ENCODE measurements around the gene RNF144A. TPM values are rescaled to one million over a fixed set of nuclear protein-coding genes. Genes with fewer than 3 reads are reported as not detected.

Gene RNF144A
- total and polyA plus RNA-seq, 4 donors, result 0.63 to 27.6 (median 4.1) TPM

DNA sequence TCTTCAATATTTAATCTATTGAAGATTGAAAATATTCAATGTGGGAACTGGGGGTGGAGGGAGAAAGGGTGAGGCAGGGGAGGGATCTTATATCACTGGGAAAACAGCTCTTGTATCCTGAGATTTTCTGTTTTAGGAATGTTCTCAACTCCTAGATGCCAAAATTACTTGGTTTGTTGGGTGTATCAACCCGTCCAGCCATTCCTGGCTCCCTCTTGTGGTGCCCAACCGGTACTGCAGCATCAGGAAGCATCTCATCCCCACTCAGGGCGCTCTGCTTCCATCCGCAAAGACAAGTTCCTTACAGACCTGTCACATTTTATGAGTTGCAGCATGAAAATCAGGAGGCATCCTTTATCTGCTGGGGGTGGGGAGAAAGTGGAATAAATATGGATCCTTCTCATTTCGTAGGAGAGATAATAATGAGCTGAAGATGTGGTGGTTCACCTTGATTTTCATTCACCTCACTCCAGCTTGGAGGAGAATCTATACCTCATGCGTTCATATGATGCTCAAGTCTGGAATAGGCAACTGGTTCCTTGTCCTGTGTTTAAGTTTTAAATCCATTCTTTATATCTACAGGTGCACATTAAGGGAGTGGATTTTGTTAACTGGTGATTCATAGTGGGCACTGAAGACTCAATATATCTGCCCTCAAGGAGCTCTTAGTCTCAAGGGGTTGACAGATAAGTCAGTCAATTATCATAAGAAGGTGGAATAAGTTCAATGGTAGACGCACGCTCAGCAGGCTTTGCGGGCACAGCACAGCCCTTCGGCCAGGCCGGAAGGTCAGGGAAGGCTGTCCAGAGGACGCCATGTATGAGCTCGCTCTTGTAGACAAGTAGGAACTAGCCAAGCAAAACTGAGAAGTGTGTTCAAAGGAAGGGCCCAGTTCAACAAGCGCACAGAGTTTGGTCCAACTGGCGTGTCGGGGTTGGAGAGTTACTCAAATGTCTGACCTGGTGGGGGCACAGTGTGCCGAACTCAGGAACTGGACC lies 127.3 kb downstream of the RNF144A start:
- intact Hi-C loops (cut with DNase I), result loop anchor here in 1 of 2 donors (10.0 kb wide), 1 partner anchor 130 kb away; the partner anchor contains the start of gene RNF144A
- DNase-seq (peak; percentile 63 to 87), ATAC-seq (ENCODE audit: low FRiP score) (peak; percentile 88)
- Histone ChIP-seq H3K9me3 (ENCODE audit: control insufficient read depth, low read length) (no peaks in the 10 kb centered on the region), H3K4me3 (ENCODE audit: low read length in 2 of 2) (no peak overlapping the region), H3K4me1 (ENCODE audit: control insufficient read depth in 1 of 2, insufficient read depth in 2 of 2, low read length in 2 of 2) (no peaks in the 10 kb centered on the region), H3K27me3 (ENCODE audit: control insufficient read depth in 1 of 2, insufficient read depth in 2 of 2, low read length in 1 of 2) (no peaks in the 10 kb centered on the region), H3K36me3 (ENCODE audit: control insufficient read depth in 1 of 2, insufficient read depth in 2 of 2, low read length in 1 of 2) (no peaks in the 10 kb centered on the region), H3K27ac (ENCODE audit: low read depth in 1 of 2, low read length in 2 of 2) (no peak overlapping the region)
- WGBS, 2 donors, result 84 to 85% methylated on average over 17 of the region's 17 CpGs

DNA sequence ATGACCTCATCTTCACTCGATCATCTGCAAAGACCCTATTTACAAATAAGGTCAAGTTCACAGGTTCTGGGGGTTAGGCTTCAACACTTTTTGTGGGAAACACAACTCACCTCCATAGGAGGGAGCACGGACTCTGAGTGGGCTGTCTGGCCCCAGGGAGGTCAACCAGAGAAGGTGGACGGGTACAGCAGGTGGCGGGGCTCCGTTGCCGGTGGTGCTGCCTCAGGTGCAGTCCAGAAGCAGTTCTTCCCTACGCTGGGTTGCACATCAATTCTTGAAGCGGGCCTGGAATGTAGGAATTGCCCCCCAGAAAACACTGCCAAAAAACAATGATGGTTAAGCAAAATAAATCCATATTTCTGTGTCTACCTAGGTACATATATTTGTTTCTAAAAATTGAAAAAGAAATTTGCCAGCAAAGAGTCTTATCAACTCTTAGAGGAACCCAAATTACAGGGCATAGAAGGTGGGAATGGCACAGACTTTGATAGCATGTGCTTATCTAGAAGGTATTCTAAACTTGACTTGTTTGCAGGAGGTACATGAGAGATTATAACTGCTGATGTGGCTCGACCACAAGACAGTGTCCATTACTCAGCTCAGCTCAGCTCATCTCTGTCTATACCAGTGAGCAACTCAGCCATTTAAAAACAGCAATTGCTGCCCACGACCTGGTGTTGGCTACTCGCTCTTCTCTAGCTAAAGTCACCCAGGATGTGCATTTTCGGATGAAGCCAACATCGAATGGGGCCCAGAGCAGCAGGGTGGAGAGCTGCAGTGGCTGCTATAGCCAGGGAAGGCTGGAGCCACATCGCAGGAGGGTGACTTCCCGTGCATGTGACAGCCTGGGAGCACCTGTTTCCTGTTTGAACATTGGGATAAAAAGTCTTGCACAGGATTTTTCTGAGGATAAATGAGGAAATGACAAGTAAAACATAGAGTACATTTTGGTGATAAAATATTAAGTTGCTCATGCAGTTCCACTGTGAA lies 128.7 kb downstream of the RNF144A start:
- H3K4me1 ChIP-seq (ENCODE audit: control insufficient read depth in 1 of 2, insufficient read depth in 2 of 2, low read length in 2 of 2), result no peaks in the 10 kb centered on the region
- H3K9me3 ChIP-seq (ENCODE audit: control insufficient read depth, low read length), result no peaks in the 10 kb centered on the region
- no peak overlapping the region for H3K27ac ChIP-seq (ENCODE audit: low read depth in 1 of 2, low read length in 2 of 2)
- DNase-seq, result no peak
- 92 to 93% methylated on average over 15 of the region's 15 CpGs for WGBS, 2 donors
- no peak for ATAC-seq (ENCODE audit: low FRiP score)
- intact Hi-C loops (cut with DNase I), result loop anchor here in 1 of 2 donors (10.0 kb wide), 1 partner anchor 131 kb away; the partner anchor contains the start of gene RNF144A
- no peaks in the 10 kb centered on the region for H3K36me3 ChIP-seq (ENCODE audit: control insufficient read depth in 1 of 2, insufficient read depth in 2 of 2, low read length in 1 of 2)
- H3K4me3 ChIP-seq (ENCODE audit: low read length in 2 of 2), result no peak overlapping the region
- H3K27me3 ChIP-seq (ENCODE audit: control insufficient read depth in 1 of 2, insufficient read depth in 2 of 2, low read length in 1 of 2), result no peaks in the 10 kb centered on the region

DNA sequence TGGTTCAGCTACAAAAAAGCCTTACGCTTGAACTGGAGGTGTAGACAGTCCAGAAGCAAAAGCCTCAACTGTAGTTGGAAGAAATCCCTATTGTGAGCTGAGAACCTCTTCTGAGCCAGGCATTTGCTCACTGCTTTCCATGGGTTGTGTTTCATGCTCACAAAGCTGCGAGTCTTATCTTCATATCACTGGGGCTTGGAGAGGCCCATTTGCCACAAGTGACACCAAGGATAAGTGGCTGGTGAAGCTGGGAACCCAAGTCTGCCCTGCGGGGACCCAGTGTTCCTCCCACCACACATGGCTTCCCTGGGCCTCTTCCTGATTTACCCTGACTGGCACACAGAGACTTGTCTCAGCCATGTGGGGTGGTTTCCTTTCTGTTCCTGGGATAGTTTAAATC lies 130.4 kb downstream of the RNF144A start:
- intact Hi-C loops (cut with DNase I), result loop anchor here in 1 of 2 donors (10.0 kb wide), 1 partner anchor 133 kb away; the partner anchor contains the start of gene RNF144A
- no peak for ATAC-seq (ENCODE audit: low FRiP score)

DNA sequence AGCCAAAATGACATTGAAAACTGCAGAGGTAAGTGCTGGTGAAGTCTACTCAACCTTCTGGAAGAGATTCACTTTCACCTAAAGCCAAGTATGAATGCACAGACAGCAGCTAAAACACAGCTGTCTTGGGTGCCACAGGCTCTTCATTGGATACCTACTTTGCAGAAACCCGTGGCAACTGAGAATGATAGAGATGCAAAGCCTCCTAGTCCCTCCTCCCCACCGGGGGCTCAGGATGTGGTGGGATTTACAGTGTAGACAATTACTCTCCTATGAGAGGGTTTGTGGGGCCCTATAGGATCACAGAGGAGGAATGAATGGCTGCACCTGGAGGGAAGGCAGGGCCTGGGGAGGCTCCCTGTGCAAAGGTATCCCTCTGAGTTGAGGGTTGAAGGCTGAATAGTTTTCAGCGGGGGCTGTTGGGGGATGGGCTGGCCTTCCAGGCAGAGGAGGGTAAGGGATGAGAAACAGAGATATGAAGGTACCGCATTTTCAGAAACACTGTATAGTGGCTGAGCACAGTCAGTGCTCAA lies 131.6 kb downstream of the RNF144A start:
- Histone ChIP-seq H3K36me3 (ENCODE audit: control insufficient read depth in 1 of 2, insufficient read depth in 2 of 2, low read length in 1 of 2) (no peaks in the 10 kb centered on the region), H3K27ac (ENCODE audit: low read depth in 1 of 2, low read length in 2 of 2) (no peak overlapping the region), H3K4me3 (ENCODE audit: low read length in 2 of 2) (no peak overlapping the region), H3K9me3 (ENCODE audit: control insufficient read depth, low read length) (no peaks in the 10 kb centered on the region), H3K4me1 (ENCODE audit: control insufficient read depth in 1 of 2, insufficient read depth in 2 of 2, low read length in 2 of 2) (no peaks in the 10 kb centered on the region), H3K27me3 (ENCODE audit: control insufficient read depth in 1 of 2, insufficient read depth in 2 of 2, low read length in 1 of 2) (no peaks in the 10 kb centered on the region)
- intact Hi-C loops (cut with DNase I), result loop anchor here in 1 of 2 donors (10.0 kb wide), 1 partner anchor 134 kb away; the partner anchor contains the start of gene RNF144A
- no peak for DNase-seq
- WGBS, 2 donors, result 89 to 93% methylated on average over 4 of the region's 4 CpGs
- ATAC-seq (ENCODE audit: low FRiP score), result no peak

More for the DNA sequence above, 130.4 kb downstream of the RNF144A start:
- H3K4me3 ChIP-seq (ENCODE audit: low read length in 2 of 2), result no peak overlapping the region
- H3K27me3 ChIP-seq (ENCODE audit: control insufficient read depth in 1 of 2, insufficient read depth in 2 of 2, low read length in 1 of 2), result no peaks in the 10 kb centered on the region
- DNase-seq, result no peak
- WGBS, 2 donors, result 32 to 39% methylated on average over 3 of the region's 3 CpGs
- no peaks in the 10 kb centered on the region for H3K4me1 ChIP-seq (ENCODE audit: control insufficient read depth in 1 of 2, insufficient read depth in 2 of 2, low read length in 2 of 2)
- no peaks in the 10 kb centered on the region for H3K9me3 ChIP-seq (ENCODE audit: control insufficient read depth, low read length)
- no peak overlapping the region for H3K27ac ChIP-seq (ENCODE audit: low read depth in 1 of 2, low read length in 2 of 2)
- no peaks in the 10 kb centered on the region for H3K36me3 ChIP-seq (ENCODE audit: control insufficient read depth in 1 of 2, insufficient read depth in 2 of 2, low read length in 1 of 2)

DNA sequence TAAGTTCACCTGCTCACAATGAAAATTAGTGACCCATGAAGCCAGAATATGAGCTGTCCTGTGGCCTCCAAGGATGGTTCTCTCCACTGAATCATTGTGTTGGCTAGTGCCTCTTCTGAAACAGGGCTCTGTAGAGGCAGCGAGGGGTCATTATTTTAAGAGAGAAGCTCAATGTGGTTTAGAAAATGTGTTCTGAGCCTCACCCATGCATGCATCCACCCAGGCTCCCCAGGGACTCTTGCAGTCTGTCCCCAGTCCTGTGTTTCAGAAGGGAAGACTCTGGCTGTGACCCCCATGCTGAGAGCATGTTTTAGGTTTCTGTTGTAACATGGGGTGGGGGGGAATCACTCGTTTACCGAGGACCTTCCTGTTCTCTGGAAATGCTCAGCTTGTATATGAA lies 135.2 kb downstream of the RNF144A start:
- ATAC-seq (ENCODE audit: low FRiP score) (no peak), DNase-seq (no peak)
- H3K27ac ChIP-seq (ENCODE audit: low read depth in 1 of 2, low read length in 2 of 2), result no peak overlapping the region
- H3K9me3 ChIP-seq (ENCODE audit: control insufficient read depth, low read length), result no peaks in the 10 kb centered on the region
- WGBS, 2 donors, result 84 to 85% methylated on average over 3 of the region's 3 CpGs
- intact Hi-C loops (cut with DNase I), result no loop called here
- no peaks in the 10 kb centered on the region for H3K4me1 ChIP-seq (ENCODE audit: control insufficient read depth in 1 of 2, insufficient read depth in 2 of 2, low read length in 2 of 2)
- no peaks in the 10 kb centered on the region for H3K27me3 ChIP-seq (ENCODE audit: control insufficient read depth in 1 of 2, insufficient read depth in 2 of 2, low read length in 1 of 2)
- H3K4me3 ChIP-seq (ENCODE audit: low read length in 2 of 2), result no peak overlapping the region
- H3K36me3 ChIP-seq (ENCODE audit: control insufficient read depth in 1 of 2, insufficient read depth in 2 of 2, low read length in 1 of 2), result no peaks in the 10 kb centered on the region

DNA sequence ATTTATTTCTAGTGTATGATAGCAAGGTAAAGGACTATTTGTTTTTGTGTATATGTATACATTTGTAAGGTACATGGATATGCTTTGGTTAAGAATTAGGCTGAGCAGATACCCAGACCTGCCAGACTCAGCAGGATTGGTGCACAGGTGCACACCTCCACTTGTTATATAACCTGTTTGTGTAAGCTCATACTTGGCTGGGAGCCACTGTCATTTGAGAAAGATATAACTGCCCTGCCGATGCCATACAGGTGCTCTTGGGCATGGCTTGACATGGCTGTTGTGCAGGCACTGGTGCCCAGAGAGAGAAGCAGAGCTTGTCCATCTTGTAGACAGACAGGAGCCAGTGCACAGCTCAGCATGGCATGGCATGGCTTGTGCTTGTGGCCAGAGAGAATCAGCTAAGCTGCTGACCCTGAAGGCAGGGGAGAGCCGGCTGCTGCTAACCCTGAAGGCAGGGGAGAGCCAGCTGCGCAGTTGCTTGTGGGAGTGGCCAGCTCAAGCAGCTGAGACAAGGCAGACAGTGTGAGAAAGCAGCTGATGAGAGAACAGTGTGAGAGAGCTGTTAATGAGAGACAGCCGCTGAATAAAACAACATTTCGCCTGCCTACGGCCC lies 136.5 kb downstream of the RNF144A start:
- ATAC-seq (ENCODE audit: low FRiP score) (peak; percentile 19), DNase-seq (no peak)
- Histone ChIP-seq H3K9me3 (ENCODE audit: control insufficient read depth, low read length) (no peaks in the 10 kb centered on the region), H3K27me3 (ENCODE audit: control insufficient read depth in 1 of 2, insufficient read depth in 2 of 2, low read length in 1 of 2) (no peaks in the 10 kb centered on the region), H3K27ac (ENCODE audit: low read depth in 1 of 2, low read length in 2 of 2) (no peak overlapping the region), H3K36me3 (ENCODE audit: control insufficient read depth in 1 of 2, insufficient read depth in 2 of 2, low read length in 1 of 2) (no peaks in the 10 kb centered on the region), H3K4me3 (ENCODE audit: low read length in 2 of 2) (no peak overlapping the region), H3K4me1 (ENCODE audit: control insufficient read depth in 1 of 2, insufficient read depth in 2 of 2, low read length in 2 of 2) (no peaks in the 10 kb centered on the region)
- intact Hi-C loops (cut with DNase I), result no loop called here
- 65 to 78% methylated on average over 6 of the region's 6 CpGs for WGBS, 2 donors

DNA sequence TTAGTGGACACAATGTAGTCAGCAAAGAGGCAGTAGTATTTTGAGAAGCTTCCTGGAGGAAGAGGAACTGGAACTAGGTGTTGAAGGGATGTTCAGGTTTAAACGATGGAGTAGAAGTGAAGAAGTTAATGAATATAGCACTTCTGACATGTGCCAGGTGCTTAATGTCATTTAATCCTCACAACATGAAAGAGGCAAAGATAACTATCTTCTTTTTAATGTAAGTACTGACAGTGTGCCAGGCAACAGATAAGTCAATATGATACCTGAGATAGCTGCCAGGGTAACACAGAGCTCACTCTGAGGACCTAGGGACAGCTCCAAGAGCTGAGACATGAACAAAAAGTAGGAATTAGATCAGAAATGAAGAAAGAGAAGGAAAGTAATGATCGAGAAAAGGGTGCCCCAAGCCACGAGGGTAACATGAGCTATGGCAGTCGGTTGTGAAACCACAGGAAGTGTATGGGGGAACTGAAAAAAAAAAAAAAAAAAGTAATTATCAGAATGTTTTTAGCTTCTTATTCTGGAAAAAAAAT lies 140.7 kb downstream of the RNF144A start:
- no peaks in the 10 kb centered on the region for H3K36me3 ChIP-seq (ENCODE audit: control insufficient read depth in 1 of 2, insufficient read depth in 2 of 2, low read length in 1 of 2)
- WGBS, 2 donors, result 91 to 98% methylated on average over 4 of the region's 4 CpGs
- ATAC-seq (ENCODE audit: low FRiP score), result no peak
- H3K4me3 ChIP-seq (ENCODE audit: low read length in 2 of 2), result no peak overlapping the region
- H3K9me3 ChIP-seq (ENCODE audit: control insufficient read depth, low read length), result no peaks in the 10 kb centered on the region
- H3K27ac ChIP-seq (ENCODE audit: low read depth in 1 of 2, low read length in 2 of 2), result no peak overlapping the region
- no peaks in the 10 kb centered on the region for H3K27me3 ChIP-seq (ENCODE audit: control insufficient read depth in 1 of 2, insufficient read depth in 2 of 2, low read length in 1 of 2)
- no peak for DNase-seq
- peaks cover 0 to 11% of the 10 kb centered on the region in 2 donors for H3K4me1 ChIP-seq (ENCODE audit: control insufficient read depth in 1 of 2, insufficient read depth in 2 of 2, low read length in 2 of 2)
- intact Hi-C loops (cut with DNase I), result no loop called here
